Measurements from ENCODE around the gene TXNRD2. TPM values are rescaled to one million over a fixed set of nuclear protein-coding genes. Genes with fewer than 3 reads are reported as not detected.

The TXNRD2 gene
- total RNA-seq, 1 experiment from 2014 or later = 33.7 TPM

- H3K4me1 Mint-ChIP-seq (ENCODE audit: low read depth, unreplicated experiment) = peaks cover 23% of the 10 kb centered on the region
- no peaks in the 10 kb centered on the region for H3K27me3 Mint-ChIP-seq (ENCODE audit: unreplicated experiment)
- intact Hi-C loops (cut with micrococcal nuclease; ENCODE audit: unreplicated experiment) = no loop called here
- no peak for DNase-seq
- H3K4me3 Mint-ChIP-seq (ENCODE audit: low read depth, unreplicated experiment) = no peak overlapping the region
- no peak overlapping the region for H3K27ac Mint-ChIP-seq (ENCODE audit: unreplicated experiment)
- H3K36me3 Mint-ChIP-seq (ENCODE audit: insufficient read depth, unreplicated experiment) = peaks cover 9% of the 10 kb centered on the region
- CTCF ChIA-PET = interaction anchor here (0.9 kb wide), 1 partner anchor 31 kb away, joined by 3 read pairs; no protein-coding TSS in a partner anchor
- no peaks in the 10 kb centered on the region for H3K9me3 Mint-ChIP-seq (ENCODE audit: low read depth, unreplicated experiment)
- no peak for TF ChIP-seq CTCF (IDR thresholded peaks at IDR 0.05; ENCODE audit: unreplicated experiment)
- no TSS peak for BruUV-seq (replicated peaks)
These were observed 62.4 kb downstream of the TXNRD2 start for GRCh38 chr22:19879246-19879570.

GRCh38 chr22:19878461-19879245 lies 63.0 kb downstream of the TXNRD2 start:
- CTCF ChIA-PET = no interaction called here
- H3K9me3 Mint-ChIP-seq (ENCODE audit: low read depth, unreplicated experiment) = no peaks in the 10 kb centered on the region
- no peak overlapping the region for H3K27ac Mint-ChIP-seq (ENCODE audit: unreplicated experiment)
- intact Hi-C loops (cut with micrococcal nuclease; ENCODE audit: unreplicated experiment) = no loop called here
- DNase-seq = no peak
- no TSS peak for BruUV-seq (replicated peaks)
- peaks cover 23% of the 10 kb centered on the region for H3K4me1 Mint-ChIP-seq (ENCODE audit: low read depth, unreplicated experiment)
- peaks cover 13% of the 10 kb centered on the region for H3K36me3 Mint-ChIP-seq (ENCODE audit: insufficient read depth, unreplicated experiment)
- H3K4me3 Mint-ChIP-seq (ENCODE audit: low read depth, unreplicated experiment) = no peak overlapping the region
- TF ChIP-seq CTCF (IDR thresholded peaks at IDR 0.05; ENCODE audit: unreplicated experiment) = no peak
- no peaks in the 10 kb centered on the region for H3K27me3 Mint-ChIP-seq (ENCODE audit: unreplicated experiment)

GRCh38 chr22:19877626-19878339 lies 63.8 kb downstream of the TXNRD2 start:
- BruUV-seq (replicated peaks) = no TSS peak
- Mint-ChIP-seq H3K27ac (ENCODE audit: unreplicated experiment) (no peak overlapping the region), H3K27me3 (ENCODE audit: unreplicated experiment) (no peaks in the 10 kb centered on the region), H3K9me3 (ENCODE audit: low read depth, unreplicated experiment) (no peaks in the 10 kb centered on the region), H3K36me3 (ENCODE audit: insufficient read depth, unreplicated experiment) (peaks cover 13% of the 10 kb centered on the region), H3K4me3 (ENCODE audit: low read depth, unreplicated experiment) (no peak overlapping the region), H3K4me1 (ENCODE audit: low read depth, unreplicated experiment) (peaks cover 23% of the 10 kb centered on the region)
- CTCF ChIA-PET = no interaction called here
- DNase-seq = no peak
- TF ChIP-seq CTCF (IDR thresholded peaks at IDR 0.05; ENCODE audit: unreplicated experiment) = no peak
- intact Hi-C loops (cut with micrococcal nuclease; ENCODE audit: unreplicated experiment) = no loop called here

GRCh38 chr22:19876941-19877625 lies 64.5 kb downstream of the TXNRD2 start:
- no peak for TF ChIP-seq CTCF (IDR thresholded peaks at IDR 0.05; ENCODE audit: unreplicated experiment)

More at GRCh38 chr22:19876941-19877625, 64.5 kb downstream of the TXNRD2 start:
- no peaks in the 10 kb centered on the region for H3K9me3 Mint-ChIP-seq (ENCODE audit: low read depth, unreplicated experiment)
- H3K36me3 Mint-ChIP-seq (ENCODE audit: insufficient read depth, unreplicated experiment) = peaks cover 13% of the 10 kb centered on the region
- H3K27me3 Mint-ChIP-seq (ENCODE audit: unreplicated experiment) = no peaks in the 10 kb centered on the region
- H3K4me1 Mint-ChIP-seq (ENCODE audit: low read depth, unreplicated experiment) = peaks cover 22% of the 10 kb centered on the region
- no peak for DNase-seq
- H3K4me3 Mint-ChIP-seq (ENCODE audit: low read depth, unreplicated experiment) = no peak overlapping the region
- CTCF ChIA-PET = no interaction called here
- no peak overlapping the region for H3K27ac Mint-ChIP-seq (ENCODE audit: unreplicated experiment)
- intact Hi-C loops (cut with micrococcal nuclease; ENCODE audit: unreplicated experiment) = no loop called here
- no TSS peak for BruUV-seq (replicated peaks)
